ENCODE results near the gene DUSP22. TPM values are rescaled to one million over a fixed set of nuclear protein-coding genes. Genes with fewer than 3 reads are reported as not detected.

Gene DUSP22
- total and polyA plus RNA-seq, 3 experiments from 2014 or later: 24.4 to 38.5 (median 25.3) TPM

GRCh38 chr6:352896-353470, 60.7 kb downstream of the DUSP22 start:
- Histone ChIP-seq H3K9me3 (ENCODE audit: low read length) (no peaks in the 10 kb centered on the region), H3K27me3 (ENCODE audit: insufficient read depth, low read length, poor library complexity, severe bottlenecking) (no peaks in the 10 kb centered on the region), H3K36me3 (ENCODE audit: insufficient read depth, low read length) (no peaks in the 10 kb centered on the region), H3K27ac (ENCODE audit: low read depth, low read length) (no peak overlapping the region), H3K4me3 (ENCODE audit: low read length) (no peak overlapping the region), H3K4me1 (ENCODE audit: insufficient read depth, low read length) (no peaks in the 10 kb centered on the region)
- no peak for DNase-seq
- H3K4me3 Mint-ChIP-seq: no peak overlapping the region
- H3K27ac Mint-ChIP-seq: peak overlapping the region in 1 of 8 donors; percentile 4
- ChIA-PET CTCF (no interaction called here), POLR2A (no interaction called here)
- H3K27me3 Mint-ChIP-seq: no peaks in the 10 kb centered on the region
- H3K9me3 Mint-ChIP-seq: peaks cover 0 to 6% (median 0%) of the 10 kb centered on the region in 5 donors
- peaks cover 5 to 43% (median 20%) of the 10 kb centered on the region in 3 donors for H3K36me3 Mint-ChIP-seq
- H3K4me1 Mint-ChIP-seq: peaks cover 0 to 9% (median 1%) of the 10 kb centered on the region in 3 donors

DNA sequence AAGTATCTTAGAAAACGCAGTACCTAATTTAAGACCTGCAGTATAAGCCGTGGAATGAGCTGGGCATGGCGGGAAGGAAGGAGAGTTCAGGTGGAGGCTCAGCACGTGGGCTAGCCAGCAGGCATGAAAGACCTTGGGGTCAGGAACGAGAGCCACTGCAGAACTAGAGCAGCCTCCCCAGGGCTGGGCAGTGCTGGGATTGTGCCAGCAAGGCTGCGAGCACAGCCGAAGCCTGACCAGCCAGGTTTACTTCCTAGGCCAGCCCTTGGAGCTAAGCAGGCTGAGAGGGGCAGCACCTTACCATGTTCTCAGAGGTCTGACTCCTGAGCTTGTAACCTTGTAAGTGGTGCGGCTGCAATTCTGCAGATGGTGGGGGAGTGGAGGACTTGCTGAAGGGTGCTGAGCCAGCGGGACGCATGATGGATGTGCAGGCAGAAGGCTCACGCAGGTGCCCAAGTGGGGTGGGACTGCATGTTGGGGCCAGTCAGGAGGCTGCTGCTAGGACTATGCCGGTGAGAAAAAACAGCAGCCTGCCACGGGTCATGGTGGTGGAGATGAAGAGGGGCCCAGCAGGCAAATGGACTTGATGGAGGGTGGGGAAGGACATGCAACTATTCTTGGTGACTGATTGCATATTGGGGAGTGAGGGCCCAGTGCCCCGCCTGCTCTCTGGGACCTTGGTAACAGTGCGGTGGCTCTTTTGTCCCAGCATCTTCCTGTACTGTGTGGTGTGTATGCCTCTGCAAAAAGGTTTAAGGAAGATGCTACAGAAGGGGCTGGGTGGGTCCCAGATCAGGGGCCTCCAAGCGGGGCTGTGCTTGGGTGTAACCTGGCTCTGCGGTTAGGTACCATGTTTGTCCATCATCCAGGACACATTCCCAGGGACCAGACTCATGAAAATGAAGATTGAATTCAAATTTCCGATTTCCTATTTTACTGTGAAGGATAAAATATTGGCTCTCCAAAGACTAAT, 61.6 kb downstream of the DUSP22 start:
- no peaks in the 10 kb centered on the region for H3K27me3 Mint-ChIP-seq
- ChIA-PET CTCF (no interaction called here), POLR2A (no interaction called here)
- Histone ChIP-seq H3K36me3 (ENCODE audit: insufficient read depth, low read length) (no peaks in the 10 kb centered on the region), H3K27ac (ENCODE audit: low read depth, low read length) (no peak overlapping the region), H3K27me3 (ENCODE audit: insufficient read depth, low read length, poor library complexity, severe bottlenecking) (no peaks in the 10 kb centered on the region), H3K4me1 (ENCODE audit: insufficient read depth, low read length) (no peaks in the 10 kb centered on the region), H3K4me3 (ENCODE audit: low read length) (no peak overlapping the region), H3K9me3 (ENCODE audit: low read length) (no peaks in the 10 kb centered on the region)
- peaks cover 0 to 11% (median 0%) of the 10 kb centered on the region in 5 donors for H3K9me3 Mint-ChIP-seq
- DNase-seq: no peak
- peaks cover 0 to 35% (median 12%) of the 10 kb centered on the region in 3 donors for H3K36me3 Mint-ChIP-seq
- H3K4me1 Mint-ChIP-seq: peaks cover 0 to 16% (median 10%) of the 10 kb centered on the region in 3 donors
- H3K27ac Mint-ChIP-seq: peak overlapping the region in 2 of 8 donors; percentile 3 to 4
- H3K4me3 Mint-ChIP-seq: no peak overlapping the region

DNA sequence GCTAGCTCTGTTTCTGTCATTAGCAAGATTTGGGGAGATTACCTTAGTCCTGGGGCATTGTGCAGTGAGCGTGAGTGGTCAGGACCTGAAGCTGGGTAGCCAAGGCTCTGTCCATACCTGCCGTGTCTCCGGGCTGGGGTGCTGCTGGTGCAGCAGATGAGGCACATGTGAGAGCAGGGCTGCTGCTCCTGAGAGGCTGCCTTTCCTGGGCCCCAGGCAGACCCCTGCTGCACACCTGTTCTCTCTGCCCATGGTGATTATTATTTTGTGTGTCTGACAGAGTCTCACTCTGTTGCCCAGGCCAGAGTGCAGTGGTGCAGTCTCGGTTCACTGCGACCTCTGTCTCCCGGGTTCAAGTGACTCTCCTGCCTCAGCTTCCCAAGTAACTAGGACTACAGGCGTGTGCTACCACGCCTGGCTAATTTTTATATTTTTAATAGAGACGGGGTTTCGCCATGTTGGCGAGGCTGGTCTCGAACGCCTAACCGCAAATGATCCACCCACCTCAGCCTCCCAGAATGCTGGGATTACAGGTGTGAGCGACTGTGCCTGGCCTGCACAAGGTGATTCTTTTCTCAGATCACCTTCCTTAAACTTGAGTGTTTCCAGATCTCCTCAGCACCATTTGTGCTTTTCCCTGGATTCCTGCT, 62.5 kb downstream of the DUSP22 start:
- Histone ChIP-seq H3K4me1 (ENCODE audit: insufficient read depth, low read length) (no peaks in the 10 kb centered on the region), H3K4me3 (ENCODE audit: low read length) (no peak overlapping the region), H3K9me3 (ENCODE audit: low read length) (no peaks in the 10 kb centered on the region), H3K27ac (ENCODE audit: low read depth, low read length) (no peak overlapping the region), H3K36me3 (ENCODE audit: insufficient read depth, low read length) (no peaks in the 10 kb centered on the region), H3K27me3 (ENCODE audit: insufficient read depth, low read length, poor library complexity, severe bottlenecking) (no peaks in the 10 kb centered on the region)
- Mint-ChIP-seq H3K9me3 (peaks cover 0 to 9% (median 0%) of the 10 kb centered on the region in 5 donors), H3K4me3 (no peak overlapping the region), H3K27me3 (no peaks in the 10 kb centered on the region), H3K4me1 (peaks cover 0 to 16% (median 10%) of the 10 kb centered on the region in 3 donors), H3K27ac (peak overlapping the region in 1 of 8 donors; percentile 3), H3K36me3 (peaks cover 0 to 26% (median 8%) of the 10 kb centered on the region in 3 donors)
- ChIA-PET CTCF (no interaction called here), POLR2A (no interaction called here)
- DNase-seq: no peak

GRCh38 chr6:355373-356208, 63.3 kb downstream of the DUSP22 start:
- H3K9me3 ChIP-seq (ENCODE audit: low read length): no peaks in the 10 kb centered on the region
- Mint-ChIP-seq H3K36me3 (peaks cover 0 to 18% (median 5%) of the 10 kb centered on the region in 3 donors), H3K27me3 (no peaks in the 10 kb centered on the region), H3K4me1 (peaks cover 0 to 16% (median 10%) of the 10 kb centered on the region in 3 donors), H3K27ac (no peak overlapping the region), H3K9me3 (peaks cover 0 to 9% (median 0%) of the 10 kb centered on the region in 5 donors), H3K4me3 (no peak overlapping the region)
- H3K4me1 ChIP-seq (ENCODE audit: insufficient read depth, low read length): no peaks in the 10 kb centered on the region
- POLR2A ChIA-PET: no interaction called here
- DNase-seq: no peak
- H3K4me3 ChIP-seq (ENCODE audit: low read length): no peak overlapping the region
- no peaks in the 10 kb centered on the region for H3K36me3 ChIP-seq (ENCODE audit: insufficient read depth, low read length)
- H3K27me3 ChIP-seq (ENCODE audit: insufficient read depth, low read length, poor library complexity, severe bottlenecking): no peaks in the 10 kb centered on the region
- CTCF ChIA-PET: interaction anchor here (1.8 kb wide), 1 partner anchor 11 kb away, joined by 5 read pairs; no protein-coding TSS in a partner anchor
- no peak overlapping the region for H3K27ac ChIP-seq (ENCODE audit: low read depth, low read length)

DNA sequence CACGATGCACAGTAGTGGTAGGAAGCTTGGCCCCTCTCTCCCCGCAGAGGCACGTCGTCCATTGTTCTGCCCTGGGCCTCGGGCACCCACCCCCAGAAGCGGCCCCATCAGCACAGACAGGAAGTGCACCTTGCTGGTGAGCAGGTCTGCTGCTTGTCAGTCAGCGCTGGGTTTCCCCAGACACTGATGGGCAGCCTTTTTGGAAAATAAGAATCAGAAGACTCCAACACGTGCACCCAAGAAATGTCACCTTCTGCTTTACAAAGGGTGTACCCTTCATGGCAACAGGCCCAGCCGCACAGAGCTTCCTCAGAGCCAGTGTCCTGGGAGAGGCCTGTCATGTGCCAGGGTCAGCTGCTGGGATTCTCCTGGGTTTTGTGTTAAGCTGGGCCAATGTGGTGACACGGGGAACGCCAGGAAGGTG, 64.6 kb downstream of the DUSP22 start:
- Histone ChIP-seq H3K4me3 (ENCODE audit: low read length) (no peak overlapping the region), H3K4me1 (ENCODE audit: insufficient read depth, low read length) (no peaks in the 10 kb centered on the region), H3K9me3 (ENCODE audit: low read length) (no peaks in the 10 kb centered on the region), H3K36me3 (ENCODE audit: insufficient read depth, low read length) (no peaks in the 10 kb centered on the region), H3K27ac (ENCODE audit: low read depth, low read length) (no peak overlapping the region), H3K27me3 (ENCODE audit: insufficient read depth, low read length, poor library complexity, severe bottlenecking) (no peaks in the 10 kb centered on the region)
- POLR2A ChIA-PET: no interaction called here
- peaks cover 0 to 9% (median 0%) of the 10 kb centered on the region in 5 donors for H3K9me3 Mint-ChIP-seq
- H3K27me3 Mint-ChIP-seq: no peaks in the 10 kb centered on the region
- H3K4me3 Mint-ChIP-seq: no peak overlapping the region
- H3K36me3 Mint-ChIP-seq: peaks cover 0 to 7% (median 2%) of the 10 kb centered on the region in 3 donors
- no peak for DNase-seq
- CTCF ChIA-PET: interaction anchor here (1.8 kb wide), 1 partner anchor 10 kb away, joined by 5 read pairs; no protein-coding TSS in a partner anchor
- peaks cover 0 to 16% (median 10%) of the 10 kb centered on the region in 3 donors for H3K4me1 Mint-ChIP-seq
- H3K27ac Mint-ChIP-seq: no peak overlapping the region

DNA sequence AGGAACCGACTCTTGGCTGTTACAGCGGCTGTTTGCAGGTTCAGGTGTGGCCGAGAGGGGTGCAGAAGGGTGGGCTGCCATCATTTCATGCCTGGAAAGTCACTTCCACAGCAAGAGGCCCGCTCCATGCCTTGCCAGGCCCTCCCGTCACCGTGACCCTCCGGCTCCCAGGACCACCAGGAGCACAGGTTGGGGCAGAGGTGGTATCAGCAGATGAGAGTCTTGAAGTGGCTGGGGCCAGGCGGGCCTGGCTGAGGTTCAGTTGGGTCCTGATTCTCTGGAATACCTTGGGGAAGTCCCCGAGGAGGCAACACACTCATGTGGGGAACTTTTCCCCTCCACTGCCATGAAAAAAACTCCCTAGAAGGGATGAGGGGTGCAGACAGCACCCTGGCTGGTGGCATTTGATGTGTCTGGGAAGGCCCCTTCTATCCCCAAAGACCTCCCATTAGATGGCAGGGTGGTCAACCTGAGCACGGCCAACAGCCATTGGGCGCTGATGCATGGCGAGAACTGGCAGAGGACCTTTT, 65.0 kb downstream of the DUSP22 start:
- no peaks in the 10 kb centered on the region for H3K9me3 ChIP-seq (ENCODE audit: low read length)
- no peaks in the 10 kb centered on the region for H3K36me3 ChIP-seq (ENCODE audit: insufficient read depth, low read length)
- H3K9me3 Mint-ChIP-seq: peaks cover 0 to 9% (median 0%) of the 10 kb centered on the region in 5 donors
- ChIA-PET CTCF (interaction anchor here (1.8 kb wide), 1 partner anchor 9 kb away, joined by 5 read pairs; no protein-coding TSS in a partner anchor), POLR2A (no interaction called here)
- no peak overlapping the region for H3K27ac ChIP-seq (ENCODE audit: low read depth, low read length)
- H3K4me3 Mint-ChIP-seq: no peak overlapping the region
- H3K36me3 Mint-ChIP-seq: peaks cover 0 to 3% (median 2%) of the 10 kb centered on the region in 3 donors
- no peaks in the 10 kb centered on the region for H3K27me3 Mint-ChIP-seq
- no peak for DNase-seq
- H3K4me3 ChIP-seq (ENCODE audit: low read length): no peak overlapping the region
- peaks cover 0 to 16% (median 10%) of the 10 kb centered on the region in 3 donors for H3K4me1 Mint-ChIP-seq
- H3K4me1 ChIP-seq (ENCODE audit: insufficient read depth, low read length): no peaks in the 10 kb centered on the region
- no peak overlapping the region for H3K27ac Mint-ChIP-seq
- H3K27me3 ChIP-seq (ENCODE audit: insufficient read depth, low read length, poor library complexity, severe bottlenecking): no peaks in the 10 kb centered on the region

DNA sequence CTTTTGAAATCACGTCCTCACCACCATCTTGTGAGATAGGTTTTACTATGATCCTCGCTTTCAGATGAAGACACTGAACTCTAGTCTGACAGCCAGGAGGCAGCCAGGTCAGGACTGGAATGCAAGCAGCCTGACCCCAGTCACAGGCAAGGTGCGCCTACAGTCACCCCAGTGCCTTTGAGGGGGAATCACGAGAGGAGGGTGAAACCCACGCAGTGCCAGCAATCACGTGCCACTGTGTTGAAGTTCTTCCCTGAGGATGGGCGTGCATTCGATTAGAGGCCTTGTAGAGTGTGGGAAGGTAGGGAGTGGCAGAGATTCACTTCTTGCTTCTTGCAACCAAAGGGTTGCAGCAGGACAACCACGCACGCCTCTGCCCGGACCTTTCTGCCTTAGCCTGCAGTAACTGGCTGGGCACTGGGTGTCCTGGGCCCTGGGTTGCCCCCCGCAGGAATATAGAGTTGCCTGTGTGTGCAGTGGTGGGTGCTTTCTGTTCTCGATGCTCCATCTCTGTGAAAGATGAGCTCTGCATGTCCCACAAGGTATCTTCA, 65.6 kb downstream of the DUSP22 start:
- DNase-seq: no peak
- Histone ChIP-seq H3K4me1 (ENCODE audit: insufficient read depth, low read length) (no peaks in the 10 kb centered on the region), H3K4me3 (ENCODE audit: low read length) (no peak overlapping the region), H3K9me3 (ENCODE audit: low read length) (no peaks in the 10 kb centered on the region), H3K27ac (ENCODE audit: low read depth, low read length) (no peak overlapping the region), H3K27me3 (ENCODE audit: insufficient read depth, low read length, poor library complexity, severe bottlenecking) (no peaks in the 10 kb centered on the region), H3K36me3 (ENCODE audit: insufficient read depth, low read length) (no peaks in the 10 kb centered on the region)
- peaks cover 0 to 1% (median under 1%) of the 10 kb centered on the region in 3 donors for H3K36me3 Mint-ChIP-seq
- ChIA-PET POLR2A (no interaction called here), CTCF (no interaction called here)
- no peaks in the 10 kb centered on the region for H3K27me3 Mint-ChIP-seq
- H3K4me3 Mint-ChIP-seq: no peak overlapping the region
- H3K27ac Mint-ChIP-seq: peak overlapping the region in 2 of 8 donors; percentile 70 to 76
- peaks cover 0 to 16% (median 10%) of the 10 kb centered on the region in 3 donors for H3K4me1 Mint-ChIP-seq
- H3K9me3 Mint-ChIP-seq: peaks cover 0 to 6% (median 4%) of the 10 kb centered on the region in 5 donors
